SHP77 (cell line): ENCODE measurements around the gene PRICKLE3.

ENCODE experiments used
- DNase-seq, 2 experiments: peaks; one replicate each; lab custom pipeline; 2025; lab: John Stamatoyannopoulos, UW

The PRICKLE3 gene, protein sequence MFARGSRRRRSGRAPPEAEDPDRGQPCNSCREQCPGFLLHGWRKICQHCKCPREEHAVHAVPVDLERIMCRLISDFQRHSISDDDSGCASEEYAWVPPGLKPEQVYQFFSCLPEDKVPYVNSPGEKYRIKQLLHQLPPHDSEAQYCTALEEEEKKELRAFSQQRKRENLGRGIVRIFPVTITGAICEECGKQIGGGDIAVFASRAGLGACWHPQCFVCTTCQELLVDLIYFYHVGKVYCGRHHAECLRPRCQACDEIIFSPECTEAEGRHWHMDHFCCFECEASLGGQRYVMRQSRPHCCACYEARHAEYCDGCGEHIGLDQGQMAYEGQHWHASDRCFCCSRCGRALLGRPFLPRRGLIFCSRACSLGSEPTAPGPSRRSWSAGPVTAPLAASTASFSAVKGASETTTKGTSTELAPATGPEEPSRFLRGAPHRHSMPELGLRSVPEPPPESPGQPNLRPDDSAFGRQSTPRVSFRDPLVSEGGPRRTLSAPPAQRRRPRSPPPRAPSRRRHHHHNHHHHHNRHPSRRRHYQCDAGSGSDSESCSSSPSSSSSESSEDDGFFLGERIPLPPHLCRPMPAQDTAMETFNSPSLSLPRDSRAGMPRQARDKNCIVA

DNA sequence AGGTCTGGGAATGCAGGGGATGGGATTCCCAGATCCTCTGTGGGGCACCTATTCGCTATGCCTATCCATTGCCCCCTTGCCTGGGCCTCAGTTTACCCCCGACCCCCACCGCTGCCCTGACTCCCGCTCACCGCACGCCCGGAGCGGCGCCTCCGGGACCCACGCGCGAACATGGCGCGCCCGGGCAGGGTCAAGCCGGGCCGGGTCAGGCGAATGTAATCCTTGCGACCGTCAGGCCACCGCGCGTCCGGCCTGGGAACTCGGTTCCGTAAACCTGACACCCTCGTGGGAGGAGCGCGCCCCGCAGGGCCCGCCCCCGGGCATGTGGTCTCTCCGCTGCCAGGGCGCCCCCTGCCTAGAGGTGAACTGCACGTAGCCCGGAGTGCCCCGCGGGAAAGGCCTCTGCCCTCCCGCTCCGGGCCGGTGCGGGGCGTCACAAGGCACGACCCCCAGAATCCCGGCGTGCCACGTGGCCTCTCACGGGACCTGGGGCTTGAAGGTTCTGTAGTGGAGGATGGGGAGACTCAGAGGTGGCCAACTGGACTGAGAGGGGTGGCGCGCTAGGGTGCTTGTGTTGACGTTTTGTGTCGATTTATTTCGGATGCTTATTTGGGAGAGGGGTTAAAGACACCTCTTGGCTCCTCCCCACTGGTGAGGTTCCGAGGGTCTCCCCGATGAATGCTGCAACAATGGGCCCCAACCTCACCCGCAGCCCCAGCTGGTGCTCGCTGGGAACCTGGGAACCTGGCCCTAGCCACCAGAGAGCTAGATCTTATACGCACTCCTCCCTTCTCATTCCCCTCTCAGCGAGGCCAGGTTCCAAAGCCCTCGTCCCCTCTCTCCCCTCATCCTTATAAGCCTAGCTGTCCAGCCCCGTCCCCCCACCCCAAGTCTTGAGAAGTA lies at the start of gene PRICKLE3:
TSS of gene PRICKLE3 (minus strand) at position 249 of the 903 bp plus-strand sequence. CDS start at position 173, 76 bp downstream.
- DNase-seq = peak; percentile 32 to 54

DNA sequence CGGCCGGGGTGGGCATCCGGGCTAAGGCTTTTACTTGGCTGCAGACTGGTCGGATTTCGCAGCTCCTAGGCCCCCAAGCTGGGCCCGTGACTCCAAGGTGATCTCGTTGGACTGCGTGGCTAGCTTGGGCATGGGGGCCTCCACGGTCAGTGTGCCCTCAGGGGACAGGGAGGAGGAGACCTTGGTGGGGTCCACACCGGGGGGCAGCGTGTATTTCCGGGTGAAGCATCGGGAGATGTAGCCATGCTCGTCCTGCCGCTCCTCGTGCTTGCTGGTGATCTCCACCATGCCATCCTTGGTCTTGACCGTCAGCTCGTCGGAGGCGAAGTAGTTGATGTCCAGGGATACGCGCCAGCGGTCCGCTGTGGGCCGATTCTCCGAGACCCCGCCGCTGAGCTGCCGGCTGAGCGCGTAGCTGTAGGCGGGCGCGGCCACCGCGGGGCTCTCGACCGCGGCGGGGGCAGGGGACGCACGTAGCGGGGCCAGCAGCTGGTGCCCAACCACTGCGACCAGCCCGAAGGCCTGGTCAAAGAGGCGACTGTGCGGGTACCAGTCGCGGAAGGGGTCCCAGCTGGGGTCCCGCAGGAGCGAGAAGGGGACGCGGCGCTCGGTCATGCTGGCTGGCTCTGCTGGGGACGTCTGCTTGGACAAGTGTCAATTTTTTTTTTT lies 47.8 kb upstream of the PRICKLE3 start:
- DNase-seq = no peak

DNA sequence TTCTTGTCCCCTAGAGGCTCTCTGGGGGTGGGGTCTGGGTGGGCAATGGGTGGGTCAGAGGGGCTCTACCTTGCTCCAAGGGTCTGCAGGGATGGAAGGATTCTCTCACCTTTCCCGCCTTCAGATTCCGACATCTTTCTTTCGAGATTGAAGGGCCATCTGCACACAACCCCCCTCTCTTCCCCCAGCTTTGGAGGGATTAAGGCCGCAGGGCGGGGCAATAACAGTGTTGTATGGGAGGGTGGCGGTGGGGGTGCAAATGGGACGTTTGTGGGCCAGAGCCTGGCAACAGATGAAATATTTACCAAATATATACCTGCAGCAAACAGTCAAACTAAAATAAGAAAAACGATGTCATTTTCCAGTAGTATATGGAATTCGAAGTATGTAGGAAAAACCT lies 47.0 kb upstream of the PRICKLE3 start, which contains the start of gene CACNA1F:
TSS of gene CACNA1F (minus strand) at position 165 of the 400 bp plus-strand sequence. CDS start at position 134, 31 bp downstream.
- DNase-seq = no peak

DNA sequence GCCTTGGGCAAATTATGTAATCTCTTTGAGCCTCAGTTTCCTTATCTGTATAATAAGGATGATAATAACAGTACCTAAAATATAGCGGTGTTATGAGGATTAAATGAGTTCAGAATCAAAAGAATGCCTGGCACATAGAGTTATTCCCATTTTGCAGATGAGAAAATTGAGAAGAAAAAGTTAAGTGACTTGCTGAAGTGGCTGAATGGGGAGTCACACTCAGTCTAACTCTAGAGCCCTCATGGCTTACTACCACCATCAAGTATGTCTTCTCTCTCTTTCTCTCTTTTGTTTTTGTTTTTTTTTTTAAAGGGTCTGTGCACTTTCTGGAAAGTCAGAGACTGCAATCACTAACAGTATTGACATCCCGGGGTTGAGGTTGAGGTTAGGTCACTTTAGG lies 46.4 kb upstream of the PRICKLE3 start:
- no peak for DNase-seq

DNA sequence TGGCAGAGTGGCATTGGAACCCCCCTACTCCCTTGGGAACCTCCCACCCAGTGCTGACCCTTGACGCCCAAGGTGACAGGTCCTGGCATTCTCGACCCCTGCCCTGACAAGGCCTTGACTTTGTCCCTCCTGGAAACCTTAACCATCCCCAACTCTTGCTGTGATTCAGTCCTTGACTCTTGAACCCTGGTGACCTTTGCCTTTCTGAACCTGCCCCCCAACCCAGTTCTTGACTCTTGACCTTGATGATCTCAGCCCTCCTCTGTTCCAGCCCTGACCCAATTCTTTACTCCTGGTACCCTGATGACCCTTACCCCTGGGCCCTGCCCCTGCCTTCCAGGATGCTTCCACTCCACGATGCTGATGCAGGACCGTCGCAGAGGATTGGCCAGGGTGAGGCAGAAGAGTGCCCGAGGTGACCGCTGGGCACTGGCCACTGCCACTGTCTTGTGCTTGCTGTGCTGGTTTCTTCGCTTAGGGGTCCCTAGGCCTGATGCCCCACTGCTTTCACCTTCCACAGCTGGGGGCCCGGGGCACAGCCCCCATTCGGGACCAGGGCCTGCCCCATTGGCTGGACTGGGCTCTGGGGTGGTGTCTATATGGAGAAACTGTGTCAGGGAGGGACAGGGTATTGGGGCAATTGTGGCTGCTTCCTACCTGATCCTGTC lies 45.3 kb upstream of the PRICKLE3 start:
- DNase-seq = no peak

DNA sequence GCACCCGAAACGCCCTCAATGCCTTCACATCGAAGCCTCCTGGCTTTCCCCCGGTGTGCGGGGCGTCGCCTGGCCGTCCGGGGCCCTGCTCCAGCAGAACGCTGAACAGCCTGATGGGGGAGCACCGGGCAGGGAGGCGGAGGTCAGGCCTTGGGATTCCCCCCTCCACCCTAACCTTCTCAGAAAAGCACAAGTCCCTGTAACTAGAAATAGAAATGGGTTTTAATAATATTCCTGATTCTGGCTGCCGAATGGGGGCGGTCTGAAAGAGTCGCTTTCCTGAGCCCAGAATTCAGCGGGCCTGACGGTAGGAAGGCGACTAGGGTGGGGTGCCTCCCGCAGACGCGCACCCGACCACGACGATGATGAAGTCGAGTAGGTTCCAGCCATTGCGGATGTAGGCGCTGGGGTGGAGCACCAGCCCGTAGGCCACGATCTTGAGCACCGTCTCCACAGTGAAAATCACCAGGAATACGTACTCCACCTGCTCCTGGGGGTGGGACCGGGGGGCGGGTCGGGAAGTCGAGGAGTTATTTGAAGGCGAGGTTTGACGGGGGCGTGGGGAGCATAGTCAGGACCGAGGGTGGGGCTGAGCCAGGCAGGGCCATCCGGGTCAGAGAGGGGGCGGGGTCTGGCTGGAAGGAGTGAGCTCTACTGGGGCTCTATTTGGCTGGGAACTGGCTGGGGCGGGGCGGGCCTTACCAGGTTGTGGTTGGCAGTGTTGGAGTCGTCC lies 44.5 kb upstream of the PRICKLE3 start:
- no peak for DNase-seq

DNA sequence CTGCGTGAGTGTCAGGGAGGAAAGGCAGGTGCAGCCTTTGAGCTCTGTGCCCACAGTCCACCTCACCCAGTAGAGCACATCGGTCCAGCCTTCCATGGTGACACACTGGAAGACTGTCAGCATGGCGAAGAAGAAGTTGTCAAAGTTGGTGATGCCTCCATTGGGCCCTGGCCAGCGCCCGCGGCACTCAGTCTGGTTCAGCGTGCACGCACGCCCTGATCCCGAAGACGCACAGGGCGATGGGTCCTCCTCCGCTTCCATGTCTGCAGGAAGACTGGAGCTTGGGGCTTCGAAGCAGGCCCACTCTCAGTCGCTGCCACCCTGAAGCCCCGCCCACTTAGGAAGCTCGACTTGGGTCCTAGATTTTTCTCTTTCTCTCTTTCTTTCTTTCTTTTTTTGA lies 42.0 kb upstream of the PRICKLE3 start:
- no peak for DNase-seq

DNA sequence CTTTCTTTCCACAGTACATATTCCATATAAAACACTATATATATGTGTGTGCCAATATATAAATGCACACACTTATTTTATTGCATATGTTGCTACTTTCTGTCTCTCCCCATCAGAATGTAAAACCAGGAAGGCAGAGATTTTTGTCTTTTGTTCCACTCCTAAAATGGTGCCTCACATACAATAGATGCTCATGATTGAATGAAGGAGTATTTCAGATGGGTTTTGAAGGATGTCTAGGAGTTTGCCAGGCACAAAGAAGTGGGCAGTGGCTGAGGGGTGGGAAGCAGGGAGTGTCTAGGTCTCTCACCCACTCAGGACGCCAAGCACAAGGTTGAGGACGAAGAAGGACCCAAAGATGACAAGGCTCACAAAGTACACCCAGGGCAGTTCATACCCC lies 41.6 kb upstream of the PRICKLE3 start:
- DNase-seq = no peak

DNA sequence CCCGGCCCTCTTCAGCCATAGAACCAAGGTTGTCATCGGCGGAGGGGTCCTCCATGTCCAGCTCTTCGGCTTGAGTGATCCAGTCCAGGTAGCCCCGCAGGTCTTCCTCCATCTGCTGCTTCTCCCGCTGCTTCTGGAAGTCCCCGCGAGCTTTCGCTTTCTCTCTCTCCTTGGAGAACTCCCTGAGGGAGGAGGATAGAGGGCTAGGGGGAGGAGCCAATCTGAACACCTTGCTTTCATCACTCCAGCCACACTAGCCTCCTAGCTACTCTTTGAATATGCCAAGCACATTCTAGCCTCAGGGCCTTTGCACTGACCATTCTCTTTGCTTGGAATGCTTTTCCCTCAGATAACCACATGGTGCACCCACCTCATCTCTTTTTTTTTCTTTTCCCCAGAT lies 40.8 kb upstream of the PRICKLE3 start:
- no peak for DNase-seq

DNA sequence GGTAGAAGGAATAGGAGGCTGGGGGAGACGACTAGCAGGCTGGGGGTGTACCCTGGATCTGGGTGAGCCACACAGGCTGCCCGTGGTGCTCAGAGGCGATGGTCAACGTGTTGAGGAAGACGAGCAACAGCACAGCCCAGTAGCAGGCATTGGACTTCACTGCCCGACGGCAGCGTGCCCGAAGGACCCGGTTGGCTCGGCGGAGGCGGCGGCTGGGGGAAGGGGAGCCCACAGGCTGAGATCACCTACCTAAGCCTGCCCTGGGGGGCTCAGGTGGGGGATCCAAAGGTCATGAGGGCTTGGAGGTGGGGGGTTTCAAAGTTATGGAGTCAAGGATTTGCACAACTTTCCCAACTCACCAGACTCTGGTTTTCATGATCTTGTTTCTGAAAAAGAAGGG lies 39.7 kb upstream of the PRICKLE3 start:
- DNase-seq = no peak

DNA sequence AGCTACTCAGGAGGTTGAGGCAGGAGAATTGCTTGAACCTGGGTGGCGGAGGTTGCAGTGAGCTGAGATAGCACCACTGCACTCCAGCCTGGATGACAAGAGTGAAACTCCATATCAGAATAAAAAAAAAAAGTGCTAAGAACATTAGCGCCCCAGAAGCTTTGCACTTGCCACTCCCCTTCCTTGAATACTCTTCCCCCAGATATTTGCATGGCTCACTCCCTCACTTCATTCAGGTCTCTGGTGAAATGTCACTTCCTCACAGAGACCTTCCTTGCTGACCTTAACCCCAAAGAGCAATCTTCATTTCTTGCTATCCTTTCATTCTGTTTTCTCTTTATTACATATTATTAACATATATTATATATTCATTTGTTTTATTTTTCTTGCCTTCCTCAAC lies 35.7 kb upstream of the PRICKLE3 start:
- DNase-seq = no peak

DNA sequence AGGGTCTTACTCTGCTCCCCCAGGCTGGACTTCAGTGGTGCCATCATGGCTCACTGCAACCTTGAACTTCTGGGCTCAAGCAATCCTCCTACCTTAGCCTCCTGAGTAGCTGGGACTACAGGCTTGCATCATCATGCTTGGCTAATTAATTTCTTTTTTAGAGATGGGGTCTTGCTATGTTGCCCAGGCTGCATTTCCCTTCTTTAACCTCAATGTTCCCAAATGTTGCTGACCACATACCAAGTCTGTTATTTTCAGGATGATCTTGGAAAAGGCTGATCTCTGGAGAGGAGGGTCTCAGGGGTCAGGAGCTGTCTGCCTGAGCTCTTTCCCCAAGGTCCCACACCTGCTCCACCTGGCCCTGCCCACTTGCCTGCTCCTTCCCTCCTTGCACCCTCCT lies 33.9 kb upstream of the PRICKLE3 start:
- DNase-seq = no peak

DNA sequence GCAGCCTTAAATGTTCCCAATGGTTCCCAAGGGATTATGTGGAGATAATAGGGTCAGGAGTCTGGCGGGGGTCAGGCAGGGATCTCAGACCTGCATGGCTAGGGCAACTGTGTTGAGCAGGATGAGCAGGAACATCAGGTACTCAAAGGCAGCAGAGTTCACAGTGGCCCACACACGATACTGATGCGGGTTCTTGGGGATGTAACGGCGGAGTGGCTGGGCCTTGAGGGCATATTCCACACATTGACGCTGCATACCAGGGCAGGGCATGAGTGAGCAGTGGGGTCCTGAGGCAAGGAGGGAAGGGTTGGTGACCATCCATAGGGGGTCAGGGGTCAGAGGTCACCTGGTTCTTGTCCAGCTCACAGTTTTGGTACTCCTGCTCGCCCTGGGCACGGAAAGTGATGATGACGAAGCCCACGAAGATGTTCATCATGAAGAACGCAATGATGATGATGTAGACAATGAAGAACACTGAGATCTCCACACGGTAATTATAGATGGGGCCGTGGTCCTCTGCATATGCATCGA lies 28.9 kb upstream of the PRICKLE3 start:
- no peak for DNase-seq

DNA sequence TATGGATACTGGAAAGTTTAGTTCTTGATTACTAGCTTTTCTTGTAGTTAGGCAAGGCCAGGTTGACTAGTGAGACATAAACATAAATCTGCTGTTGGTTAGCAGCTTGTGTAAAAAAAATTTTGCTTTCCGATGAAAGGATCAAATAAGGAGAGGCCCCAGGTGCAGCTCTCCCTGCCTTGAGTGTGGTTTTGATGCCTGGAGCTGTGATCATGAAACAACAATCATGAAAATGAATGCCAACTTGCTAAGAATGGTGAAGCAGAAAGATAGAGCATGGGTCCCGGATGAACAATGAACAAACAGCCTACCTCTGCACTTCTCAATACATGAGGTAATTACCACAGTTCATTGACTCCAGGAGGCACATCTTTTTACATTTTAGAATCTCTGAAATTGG lies 28.2 kb upstream of the PRICKLE3 start:
- DNase-seq = no peak

DNA sequence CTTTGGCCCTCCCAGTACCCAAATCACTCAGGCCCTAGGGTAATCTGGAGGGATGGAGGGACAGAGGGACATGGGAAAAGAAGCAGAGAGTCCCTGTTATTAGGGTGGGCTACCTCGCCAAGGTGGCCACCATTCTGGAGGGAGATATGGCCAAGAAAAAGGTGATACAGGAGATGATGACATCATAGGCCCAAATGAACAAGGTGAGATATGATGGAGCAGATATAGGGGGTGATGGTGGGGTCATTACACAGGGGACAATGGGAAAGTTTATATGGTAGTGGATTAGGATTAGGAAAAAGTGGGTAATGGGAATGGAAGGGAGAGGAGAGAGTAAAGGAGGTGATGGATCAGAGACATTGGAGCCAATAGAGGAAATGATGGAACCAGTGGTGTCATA lies 26.7 kb upstream of the PRICKLE3 start:
- DNase-seq = no peak

DNA sequence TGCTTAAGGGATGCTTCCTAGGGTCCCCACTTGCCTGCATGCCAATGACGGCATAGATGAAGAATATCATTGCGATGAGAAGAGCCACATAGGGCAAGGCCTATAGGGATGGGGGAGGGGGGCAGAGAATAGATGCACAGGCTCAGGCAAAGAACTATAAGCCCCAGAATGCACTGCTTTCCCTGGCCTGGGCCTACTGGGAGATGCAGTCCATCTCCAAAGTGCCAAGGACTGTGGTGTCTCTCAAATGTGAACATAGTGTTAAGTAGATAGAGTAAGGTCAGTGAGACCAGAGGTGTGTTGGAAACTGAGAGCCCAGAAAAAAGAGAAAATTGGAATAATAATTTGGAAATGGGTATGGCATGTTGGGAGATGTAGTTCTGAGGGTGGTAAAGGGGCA lies 26.0 kb upstream of the PRICKLE3 start:
- DNase-seq = no peak

DNA sequence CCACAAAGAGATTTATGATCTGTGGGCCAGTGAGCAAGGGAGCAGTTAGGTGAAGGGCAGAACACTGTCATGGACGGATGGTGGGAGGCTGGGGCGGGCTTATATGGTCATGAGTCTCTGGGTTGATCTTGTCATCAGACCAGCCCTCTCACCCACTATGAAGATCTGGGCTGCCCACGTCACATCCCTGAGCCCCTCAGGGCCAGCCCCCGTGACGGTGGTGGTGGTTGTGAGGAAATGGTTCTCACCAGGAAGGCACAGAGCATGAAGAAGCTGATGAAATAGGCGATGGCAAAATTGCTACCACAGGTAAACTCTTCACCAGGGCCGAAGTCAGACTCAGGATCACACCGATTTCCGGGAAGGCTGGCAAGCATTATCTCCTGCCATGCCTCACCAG lies 24.9 kb upstream of the PRICKLE3 start:
- DNase-seq = no peak

DNA sequence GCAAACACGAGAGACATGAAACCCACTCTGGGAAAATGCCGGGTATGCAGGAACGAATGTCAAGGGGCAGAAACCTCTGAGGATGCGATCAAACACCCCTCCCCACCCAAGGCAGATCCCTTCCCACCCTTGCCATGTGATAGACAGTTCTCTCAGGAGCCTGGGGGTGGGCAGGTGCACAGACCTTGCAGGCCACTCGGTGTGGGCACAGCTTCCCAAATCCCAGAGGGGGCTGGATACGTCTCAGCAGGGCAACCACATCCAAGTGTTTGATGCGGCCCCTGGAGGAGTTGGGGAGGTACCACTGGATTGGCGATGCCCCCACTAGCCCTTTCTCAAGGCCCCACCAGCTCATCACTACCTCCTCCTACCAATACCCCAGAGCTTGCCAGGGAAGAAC lies 24.2 kb upstream of the PRICKLE3 start:
- DNase-seq = no peak

DNA sequence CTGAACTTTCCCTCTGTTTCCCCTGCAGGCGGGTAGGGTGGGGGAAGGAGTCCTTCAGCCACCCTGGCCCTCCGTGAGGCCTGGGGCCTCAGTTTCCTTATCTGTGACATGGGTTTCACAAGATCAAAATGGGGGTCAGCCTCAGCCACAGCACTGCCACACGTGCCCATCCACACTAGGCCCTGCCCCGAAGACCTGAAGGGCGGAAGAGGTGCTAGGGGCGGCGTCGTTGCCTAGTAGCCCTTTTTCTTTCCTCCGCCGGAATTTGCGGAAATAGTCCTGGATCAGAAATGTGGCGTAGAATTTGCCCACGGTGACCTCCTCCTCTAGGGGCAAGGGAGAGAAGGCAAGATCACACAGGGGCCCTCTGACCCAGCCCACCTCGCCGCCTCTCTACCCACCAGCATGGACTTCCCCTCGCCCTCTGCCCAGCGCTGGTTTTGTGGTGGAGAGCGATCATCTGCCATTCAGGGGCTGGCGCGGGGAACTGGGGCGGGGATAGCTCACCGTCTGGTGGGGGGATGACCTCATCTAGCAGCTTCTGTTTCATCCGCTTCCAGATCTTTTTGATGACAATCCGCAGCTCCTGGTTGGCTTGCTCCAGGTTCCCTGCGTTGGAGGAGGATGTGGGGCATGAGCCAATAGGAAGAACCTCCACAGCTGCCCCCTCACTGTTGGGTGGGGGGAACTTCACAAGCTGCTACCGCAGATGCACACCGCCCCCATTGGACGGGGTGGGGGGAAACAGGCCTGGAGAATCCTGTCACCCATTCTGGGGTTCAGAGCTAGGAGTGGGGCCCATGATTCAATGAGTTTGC lies 23.5 kb upstream of the PRICKLE3 start:
- DNase-seq = no peak

DNA sequence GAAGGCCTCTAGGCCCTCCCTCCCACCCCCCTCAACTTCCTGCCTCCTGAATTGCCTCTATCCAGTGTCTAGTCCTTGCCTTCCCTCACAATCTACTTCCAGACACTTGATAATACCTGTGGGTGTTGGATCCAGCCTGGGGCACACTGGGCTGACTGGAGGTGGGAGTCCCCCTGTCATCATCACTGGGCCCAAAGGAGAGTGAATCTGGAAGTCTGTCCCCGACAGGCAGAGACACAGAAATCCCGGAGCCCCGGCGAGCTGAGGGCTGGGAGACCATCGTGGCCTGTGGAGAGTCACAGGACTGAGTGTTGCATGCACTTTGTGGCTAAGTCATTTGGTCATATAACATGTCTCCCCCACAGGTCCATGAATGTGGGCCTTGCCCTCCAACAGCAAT lies 22.2 kb upstream of the PRICKLE3 start:
- DNase-seq = no peak
